GM12878 (cell line): ENCODE measurements around the gene CDKN1B. TPM values are rescaled to one million over a fixed set of nuclear protein-coding genes. Genes with fewer than 3 reads are reported as not detected.

Source experiments
- BACH1 ChIP-seq: fragments of 450-650 bp; IDR thresholded peaks from 2 replicates; pipeline ENCODE4 v1.6.1; 2017; ENCODE audit warnings: mild to moderate bottlenecking, borderline replicate concordance
- BMI1 ChIP-seq: fragments of 450-650 bp; IDR thresholded peaks from 2 replicates; pipeline ENCODE4 v1.6.1; 2016; ENCODE audit warnings: mild to moderate bottlenecking, moderate library complexity, borderline replicate concordance
- CBFB ChIP-seq: IDR thresholded peaks from 2 replicates; pipeline ENCODE4 v1.6.1; 2016; ENCODE audit warnings: antibody characterized with exemption, low read depth
- DPF2 ChIP-seq: fragments of 450-650 bp; IDR thresholded peaks from 2 replicates; pipeline ENCODE4 v1.6.1; 2017; ENCODE audit warnings: mild to moderate bottlenecking
- EP300 ChIP-seq, 2 experiments: fragments of 150-350 bp in 1 of 2; IDR thresholded peaks; 2 replicates each; pipeline ENCODE4 v1.6.1; 2011 to 2012; ENCODE audit warnings: low read depth in 2 of 2, low read length in 2 of 2, borderline replicate concordance in 1 of 2, improper control_type of control experiment in 1 of 2, inconsistent platforms in 1 of 2; ENCODE audit not compliant: control insufficient read depth in 1 of 2
- IKZF2 ChIP-seq, 2 experiments: fragments of 450-650 bp; IDR thresholded peaks; 2 replicates each; pipeline ENCODE4 v1.6.1; 2017; ENCODE audit warnings: mild to moderate bottlenecking in 2 of 2, moderate library complexity in 2 of 2
- MEF2B ChIP-seq: fragments of 450-650 bp; IDR thresholded peaks from 2 replicates; pipeline ENCODE4 v1.6.1; 2018; ENCODE audit warnings: mild to moderate bottlenecking, moderate library complexity; ENCODE audit not compliant: partially characterized antibody, poor library complexity, severe bottlenecking
- MTA2 ChIP-seq: fragments of 450-650 bp; IDR thresholded peaks from 2 replicates; pipeline ENCODE4 v1.6.1; 2016; ENCODE audit warnings: low read depth, mild to moderate bottlenecking, moderate library complexity
- MTA3 ChIP-seq: IDR thresholded peaks from 2 replicates; pipeline ENCODE4 v1.6.1; 2012; ENCODE audit warnings: low read length, inconsistent platforms, borderline replicate concordance
- NFIC ChIP-seq: IDR thresholded peaks from 2 replicates; pipeline ENCODE4 v1.6.1; 2012; ENCODE audit warnings: low read depth, mild to moderate bottlenecking, inconsistent platforms, low read length, moderate library complexity
- polyA plus RNA-seq, 11 experiments: library from polyadenylated mRNA; depleted of rRNA in 4 of 11; unstranded in 6 of 11; stranded (reverse) in 5 of 11; fragments of >200 nt; fragmentation: Nextera tagmentation in 4 of 11; fragmentation: Illumina TruSeq in 1 of 11; extraction: Ambion mirVana in 4 of 11; extraction: Trizol in 1 of 11; gene quantifications; 1 replicate in 1 of 11; 2 replicates in 10 of 11; pipeline versions ENCODE4 v1.2.1 to v1.2.3, GENCODE V29; 2011 to 2016; ENCODE audit warnings: inconsistent platforms in 2 of 11, missing spikeins in 2 of 11, low read depth in 1 of 11
- total RNA-seq, 4 experiments: library from RNA; depleted of rRNA in 3 of 4; stranded (reverse); fragments of >200 nt in 3 of 4; fragmentation: Illumina TruSeq in 1 of 4; extraction: Trizol in 1 of 4; gene quantifications; 2 replicates each; pipeline versions ENCODE4 v1.2.1 to v1.2.3, GENCODE V29; 2013 to 2021
- TF ChIP-seq, protein P1 (sequence below): IDR thresholded peaks from 2 replicates; pipeline ENCODE4 v1.6.1; 2012; ENCODE audit warnings: low read depth, low read length, improper control_type of control experiment
- TF ChIP-seq, protein P2 (sequence below): fragments of 450-650 bp; IDR thresholded peaks from 2 replicates; pipeline ENCODE4 v1.6.1; 2018; ENCODE audit warnings: mild to moderate bottlenecking, low read depth, moderate library complexity; ENCODE audit not compliant: partially characterized antibody
- TF ChIP-seq, protein P3 (sequence below): fragments of 450-650 bp; IDR thresholded peaks from 2 replicates; pipeline ENCODE4 v1.6.1; 2017; ENCODE audit warnings: mild to moderate bottlenecking
- TF ChIP-seq, protein P4 (sequence below): fragments of 450-650 bp; conservative IDR thresholded peaks from 2 replicates; pipeline ENCODE4 v1.6.1; 2017; ENCODE audit warnings: mild to moderate bottlenecking, moderate library complexity
- TF ChIP-seq, protein P5 (sequence below): fragments of 450-650 bp; IDR thresholded peaks from 2 replicates; pipeline ENCODE4 v1.6.1; 2016; ENCODE audit warnings: mild to moderate bottlenecking
- TF ChIP-seq, protein P6 (sequence below): IDR thresholded peaks from 2 replicates; pipeline ENCODE4 v1.6.1; 2012; ENCODE audit warnings: low read length, inconsistent platforms

Gene CDKN1B
- total and polyA plus RNA-seq, 10 of the 15 experiments (the other 5 are each of a cell fraction or from before 2014, with no cell fraction given): 4.2 to 39.1 (median 23.1) TPM

DNA sequence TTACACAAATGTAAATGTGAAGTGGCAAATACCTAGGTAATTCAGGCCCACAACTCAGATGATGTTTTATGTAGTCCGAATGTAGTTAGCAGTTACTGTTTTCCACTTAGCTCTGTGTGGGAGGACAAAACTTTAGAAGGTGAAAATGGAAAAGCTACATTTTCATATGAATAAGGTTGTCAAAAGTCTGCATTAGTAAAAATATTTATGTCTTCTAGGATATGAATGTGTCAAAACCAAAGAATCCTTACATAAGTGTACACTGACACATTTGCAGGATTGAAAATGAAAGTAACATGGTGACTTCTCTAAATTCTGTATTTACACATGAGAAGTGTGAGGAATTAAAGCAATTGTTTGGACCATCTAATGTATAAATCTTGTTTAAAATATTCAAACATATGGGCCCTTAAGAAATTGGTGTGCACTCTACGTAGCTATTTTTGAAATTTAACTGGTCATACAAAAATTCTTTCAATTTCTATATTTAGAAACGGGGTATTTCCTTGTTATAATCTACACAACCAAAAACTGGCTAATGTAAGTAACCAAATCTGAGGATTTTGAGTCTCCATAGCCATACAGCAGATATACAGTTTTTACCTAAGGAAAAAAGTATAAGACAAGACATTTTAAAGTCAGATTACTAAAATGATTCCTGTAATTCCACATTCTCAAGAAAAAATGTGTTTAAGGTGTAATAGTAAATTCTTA, 5.4 kb downstream of the CDKN1B start (continued):
- TF ChIP-seq BACH1 (0 out of 2 replicates have a peak, but pooled peaks have one; percentile 4), IKZF2 (IDR thresholded peaks at IDR 0.05) (peak; percentile 14 to 27; a peak in 1 of 4 replicates), MTA3 (peak; percentile 37; the same call in 1 of the 2 replicates), MTA2 (peak; percentile 40), NFIC (no peak; the same call in 1 of the 2 replicates), CBFB (0 out of 2 replicates have a peak, but pooled peaks have one; percentile 24), MEF2B (peak; percentile 80), BMI1 (peak; percentile 35; the same call in 1 of the 2 replicates), DPF2 (peak; percentile 43; the same call in 1 of the 2 replicates), EP300 (IDR thresholded peaks at IDR 0.05; ENCODE audit: borderline replicate concordance in 1 of 2, control insufficient read depth in 1 of 2, low read depth in 2 of 2, low read length in 2 of 2) (peak in 1 of 2 experiments; percentile 8; a peak in 1 of 4 replicates)
- TF ChIP-seq, protein P1, sequence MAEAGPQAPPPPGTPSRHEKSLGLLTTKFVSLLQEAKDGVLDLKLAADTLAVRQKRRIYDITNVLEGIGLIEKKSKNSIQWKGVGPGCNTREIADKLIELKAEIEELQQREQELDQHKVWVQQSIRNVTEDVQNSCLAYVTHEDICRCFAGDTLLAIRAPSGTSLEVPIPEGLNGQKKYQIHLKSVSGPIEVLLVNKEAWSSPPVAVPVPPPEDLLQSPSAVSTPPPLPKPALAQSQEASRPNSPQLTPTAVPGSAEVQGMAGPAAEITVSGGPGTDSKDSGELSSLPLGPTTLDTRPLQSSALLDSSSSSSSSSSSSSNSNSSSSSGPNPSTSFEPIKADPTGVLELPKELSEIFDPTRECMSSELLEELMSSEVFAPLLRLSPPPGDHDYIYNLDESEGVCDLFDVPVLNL: no peak
- TF ChIP-seq, protein P2, sequence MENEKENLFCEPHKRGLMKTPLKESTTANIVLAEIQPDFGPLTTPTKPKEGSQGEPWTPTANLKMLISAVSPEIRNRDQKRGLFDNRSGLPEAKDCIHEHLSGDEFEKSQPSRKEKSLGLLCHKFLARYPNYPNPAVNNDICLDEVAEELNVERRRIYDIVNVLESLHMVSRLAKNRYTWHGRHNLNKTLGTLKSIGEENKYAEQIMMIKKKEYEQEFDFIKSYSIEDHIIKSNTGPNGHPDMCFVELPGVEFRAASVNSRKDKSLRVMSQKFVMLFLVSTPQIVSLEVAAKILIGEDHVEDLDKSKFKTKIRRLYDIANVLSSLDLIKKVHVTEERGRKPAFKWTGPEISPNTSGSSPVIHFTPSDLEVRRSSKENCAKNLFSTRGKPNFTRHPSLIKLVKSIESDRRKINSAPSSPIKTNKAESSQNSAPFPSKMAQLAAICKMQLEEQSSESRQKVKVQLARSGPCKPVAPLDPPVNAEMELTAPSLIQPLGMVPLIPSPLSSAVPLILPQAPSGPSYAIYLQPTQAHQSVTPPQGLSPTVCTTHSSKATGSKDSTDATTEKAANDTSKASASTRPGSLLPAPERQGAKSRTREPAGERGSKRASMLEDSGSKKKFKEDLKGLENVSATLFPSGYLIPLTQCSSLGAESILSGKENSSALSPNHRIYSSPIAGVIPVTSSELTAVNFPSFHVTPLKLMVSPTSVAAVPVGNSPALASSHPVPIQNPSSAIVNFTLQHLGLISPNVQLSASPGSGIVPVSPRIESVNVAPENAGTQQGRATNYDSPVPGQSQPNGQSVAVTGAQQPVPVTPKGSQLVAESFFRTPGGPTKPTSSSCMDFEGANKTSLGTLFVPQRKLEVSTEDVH: no peak
- TF ChIP-seq, protein P3, sequence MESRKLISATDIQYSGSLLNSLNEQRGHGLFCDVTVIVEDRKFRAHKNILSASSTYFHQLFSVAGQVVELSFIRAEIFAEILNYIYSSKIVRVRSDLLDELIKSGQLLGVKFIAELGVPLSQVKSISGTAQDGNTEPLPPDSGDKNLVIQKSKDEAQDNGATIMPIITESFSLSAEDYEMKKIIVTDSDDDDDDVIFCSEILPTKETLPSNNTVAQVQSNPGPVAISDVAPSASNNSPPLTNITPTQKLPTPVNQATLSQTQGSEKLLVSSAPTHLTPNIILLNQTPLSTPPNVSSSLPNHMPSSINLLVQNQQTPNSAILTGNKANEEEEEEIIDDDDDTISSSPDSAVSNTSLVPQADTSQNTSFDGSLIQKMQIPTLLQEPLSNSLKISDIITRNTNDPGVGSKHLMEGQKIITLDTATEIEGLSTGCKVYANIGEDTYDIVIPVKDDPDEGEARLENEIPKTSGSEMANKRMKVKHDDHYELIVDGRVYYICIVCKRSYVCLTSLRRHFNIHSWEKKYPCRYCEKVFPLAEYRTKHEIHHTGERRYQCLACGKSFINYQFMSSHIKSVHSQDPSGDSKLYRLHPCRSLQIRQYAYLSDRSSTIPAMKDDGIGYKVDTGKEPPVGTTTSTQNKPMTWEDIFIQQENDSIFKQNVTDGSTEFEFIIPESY: no peak
- TF ChIP-seq, protein P4, sequence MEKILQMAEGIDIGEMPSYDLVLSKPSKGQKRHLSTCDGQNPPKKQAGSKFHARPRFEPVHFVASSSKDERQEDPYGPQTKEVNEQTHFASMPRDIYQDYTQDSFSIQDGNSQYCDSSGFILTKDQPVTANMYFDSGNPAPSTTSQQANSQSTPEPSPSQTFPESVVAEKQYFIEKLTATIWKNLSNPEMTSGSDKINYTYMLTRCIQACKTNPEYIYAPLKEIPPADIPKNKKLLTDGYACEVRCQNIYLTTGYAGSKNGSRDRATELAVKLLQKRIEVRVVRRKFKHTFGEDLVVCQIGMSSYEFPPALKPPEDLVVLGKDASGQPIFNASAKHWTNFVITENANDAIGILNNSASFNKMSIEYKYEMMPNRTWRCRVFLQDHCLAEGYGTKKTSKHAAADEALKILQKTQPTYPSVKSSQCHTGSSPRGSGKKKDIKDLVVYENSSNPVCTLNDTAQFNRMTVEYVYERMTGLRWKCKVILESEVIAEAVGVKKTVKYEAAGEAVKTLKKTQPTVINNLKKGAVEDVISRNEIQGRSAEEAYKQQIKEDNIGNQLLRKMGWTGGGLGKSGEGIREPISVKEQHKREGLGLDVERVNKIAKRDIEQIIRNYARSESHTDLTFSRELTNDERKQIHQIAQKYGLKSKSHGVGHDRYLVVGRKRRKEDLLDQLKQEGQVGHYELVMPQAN: no peak
- TF ChIP-seq, protein P5, sequence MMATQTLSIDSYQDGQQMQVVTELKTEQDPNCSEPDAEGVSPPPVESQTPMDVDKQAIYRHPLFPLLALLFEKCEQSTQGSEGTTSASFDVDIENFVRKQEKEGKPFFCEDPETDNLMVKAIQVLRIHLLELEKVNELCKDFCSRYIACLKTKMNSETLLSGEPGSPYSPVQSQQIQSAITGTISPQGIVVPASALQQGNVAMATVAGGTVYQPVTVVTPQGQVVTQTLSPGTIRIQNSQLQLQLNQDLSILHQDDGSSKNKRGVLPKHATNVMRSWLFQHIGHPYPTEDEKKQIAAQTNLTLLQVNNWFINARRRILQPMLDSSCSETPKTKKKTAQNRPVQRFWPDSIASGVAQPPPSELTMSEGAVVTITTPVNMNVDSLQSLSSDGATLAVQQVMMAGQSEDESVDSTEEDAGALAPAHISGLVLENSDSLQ: no peak; the same call in 1 of the 2 replicates
- TF ChIP-seq, protein P6, sequence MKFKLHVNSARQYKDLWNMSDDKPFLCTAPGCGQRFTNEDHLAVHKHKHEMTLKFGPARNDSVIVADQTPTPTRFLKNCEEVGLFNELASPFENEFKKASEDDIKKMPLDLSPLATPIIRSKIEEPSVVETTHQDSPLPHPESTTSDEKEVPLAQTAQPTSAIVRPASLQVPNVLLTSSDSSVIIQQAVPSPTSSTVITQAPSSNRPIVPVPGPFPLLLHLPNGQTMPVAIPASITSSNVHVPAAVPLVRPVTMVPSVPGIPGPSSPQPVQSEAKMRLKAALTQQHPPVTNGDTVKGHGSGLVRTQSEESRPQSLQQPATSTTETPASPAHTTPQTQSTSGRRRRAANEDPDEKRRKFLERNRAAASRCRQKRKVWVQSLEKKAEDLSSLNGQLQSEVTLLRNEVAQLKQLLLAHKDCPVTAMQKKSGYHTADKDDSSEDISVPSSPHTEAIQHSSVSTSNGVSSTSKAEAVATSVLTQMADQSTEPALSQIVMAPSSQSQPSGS: peak; percentile 23
